ENCODE results near the gene ADCY5. TPM values are rescaled to one million over a fixed set of nuclear protein-coding genes. Genes with fewer than 3 reads are reported as not detected.

ADCY5 gene
- total RNA-seq, 1 experiment from 2014 or later, result 0.49 TPM

GRCh38 chr3:123303976-123304560 is 144.8 kb downstream of the ADCY5 start:
- BruUV-seq (replicated peaks), result no TSS peak
- Histone ChIP-seq H3K9ac (ENCODE audit: low read length) (no peak overlapping the region), H2AFZ (ENCODE audit: low read depth, low read length, poor library complexity, severe bottlenecking) (no peak overlapping the region), H4K20me1 (ENCODE audit: insufficient read depth) (no peaks in the 10 kb centered on the region), H3K4me3 (replicated peaks in 1 of 2; ENCODE audit: low read depth in 1 of 2, low read length in 2 of 2) (no peak overlapping the region), H3K4me1 (ENCODE audit: control insufficient read depth in 1 of 2, insufficient read depth in 2 of 2, low read length in 2 of 2) (no peaks in the 10 kb centered on the region), H3K27ac (ENCODE audit: low read depth, low read length) (no peak overlapping the region), H3K9me2 (ENCODE audit: insufficient read depth) (no peaks in the 10 kb centered on the region), H3K36me3 (ENCODE audit: control insufficient read depth in 1 of 2, insufficient read depth in 2 of 2, low read length in 2 of 2) (no peaks in the 10 kb centered on the region), H3K79me2 (ENCODE audit: insufficient read depth, low read length) (no peaks in the 10 kb centered on the region), H3K4me2 (ENCODE audit: low read length) (no peak overlapping the region), H3K27me3 (ENCODE audit: insufficient read depth, low read length) (peaks cover 6% of the 10 kb centered on the region; the same call in 1 of the 2 replicates), H3K9me3 (ENCODE audit: control insufficient read depth in 1 of 2, insufficient read depth in 1 of 2, low read depth in 1 of 2, low read length in 2 of 2) (no peaks in the 10 kb centered on the region)
- no peak for TF ChIP-seq POLR2AphosphoS5 (IDR thresholded peaks at IDR 0.05; ENCODE audit: low read depth, low read length)
- no peak for TF ChIP-seq SRF (IDR thresholded peaks at IDR 0.05; ENCODE audit: low read depth)
- no peak for TF ChIP-seq TCF7L2 (IDR thresholded peaks at IDR 0.05; ENCODE audit: borderline replicate concordance, extremely low read depth, insufficient read depth, insufficient read length)
- TF ChIP-seq EGR1 (IDR thresholded peaks at IDR 0.05; ENCODE audit: low read depth), result no peak
- no peak for TF ChIP-seq ELF1 (IDR thresholded peaks at IDR 0.05; ENCODE audit: borderline replicate concordance, low read depth)
- no peak for TF ChIP-seq ZNF274 (IDR thresholded peaks at IDR 0.05; ENCODE audit: low read depth, low read length)
- TF ChIP-seq ZBTB33 (IDR thresholded peaks at IDR 0.05; ENCODE audit: extremely low read depth, insufficient replicate concordance, low read length), result no peak
- no peak for TF ChIP-seq EZH2 (IDR thresholded peaks at IDR 0.05)
- TF ChIP-seq POLR2A (IDR thresholded peaks at IDR 0.05; ENCODE audit: borderline replicate concordance, extremely low read depth, insufficient read depth, insufficient read length), result no peak
- TF ChIP-seq FOSL1 (IDR thresholded peaks at IDR 0.05; ENCODE audit: low read depth), result no peak
- no peak for TF ChIP-seq SP1 (IDR thresholded peaks at IDR 0.05; ENCODE audit: low read depth)
- no peak for TF ChIP-seq MAX (IDR thresholded peaks at IDR 0.05)
- TF ChIP-seq CBX3 (IDR thresholded peaks at IDR 0.05; ENCODE audit: low read depth), result no peak
- no peak for TF ChIP-seq CEBPB (IDR thresholded peaks at IDR 0.05; ENCODE audit: low read depth)
- intact Hi-C loops (cut with micrococcal nuclease), result no loop called here
- RAD21 ChIA-PET (ENCODE audit: low non-redundant PET in 1 of 2, low total read pairs in 2 of 2, uncharacterized antibody in 2 of 2, unreplicated experiment in 2 of 2), result no interaction called here
- ATAC-seq (no peak), DNase-seq (ENCODE audit: low read depth, low spot score) (no peak)
- CTCF ChIA-PET, result no interaction called here
- POLR2A ChIA-PET, result no interaction called here
